Common myeloid progenitor, CD34-positive (primary cell): Measurements from ENCODE around the gene SEZ6.

Source experiments
- CTCF ChIA-PET: fragments of 350-600 bp; sonication (Branson Sonifier 250); formaldehyde crosslinking; loops from one replicate; lab custom pipeline; 2021; ENCODE audit warnings: antibody characterized with exemption; lab: Charles Lee
- POLR2A ChIA-PET: fragments of 350-600 bp; sonication (Branson Sonifier 250); formaldehyde crosslinking; loops from one replicate; lab custom pipeline; 2021; ENCODE audit warnings: antibody characterized with exemption; lab: Charles Lee
- DNase-seq, 3 donors: peaks; one replicate each; pipeline versions ENCODE4 v3.0.0 to v3.0.0-alpha.2; 2013
- H3K27ac ChIP-seq, 2 experiments: 1 replicate in 1 of 2; 2 replicates in 1 of 2; pipeline ENCODE4 v1.7.0; 2013; ENCODE audit warnings: inconsistent platforms in 2 of 2, low read length in 2 of 2, mild to moderate bottlenecking in 2 of 2, low read depth in 1 of 2, moderate library complexity in 1 of 2; ENCODE audit not compliant: severe bottlenecking in 2 of 2, insufficient read depth in 1 of 2, poor library complexity in 1 of 2
- H3K27me3 ChIP-seq, 5 experiments: replicated peaks in 2 of 5; 1 replicate in 3 of 5; 2 replicates in 2 of 5; pipeline versions ENCODE4 v1.6.1 to v1.7.0; 2013; ENCODE audit warnings: low read length in 4 of 5, mild to moderate bottlenecking in 2 of 5, moderate library complexity in 2 of 5, inconsistent platforms in 1 of 5; ENCODE audit not compliant: insufficient read depth in 5 of 5, control insufficient read depth in 4 of 5
- H3K36me3 ChIP-seq, 4 experiments: 1 replicate in 2 of 4; 2 replicates in 2 of 4; pipeline versions ENCODE4 v1.6.1 to v1.7.0; 2013; ENCODE audit warnings: low read length in 3 of 4, control low read depth in 1 of 4, mild to moderate bottlenecking in 1 of 4; ENCODE audit not compliant: control insufficient read depth in 4 of 4, insufficient read depth in 4 of 4
- H3K4me1 ChIP-seq, 4 experiments: 1 replicate in 3 of 4; 2 replicates in 1 of 4; pipeline versions ENCODE4 v1.6.1 to v1.7.1; 2013; ENCODE audit warnings: low read length in 3 of 4, mild to moderate bottlenecking in 3 of 4, control low read depth in 1 of 4, inconsistent platforms in 1 of 4, moderate library complexity in 1 of 4; ENCODE audit not compliant: control insufficient read depth in 4 of 4, insufficient read depth in 4 of 4; ENCODE audit errors: control extremely low read depth in 1 of 4
- H3K4me3 ChIP-seq, 7 experiments: 1 replicate in 4 of 7; 2 replicates in 3 of 7; pipeline versions ENCODE4 v1.5.1 to v1.7.0; 2013; ENCODE audit warnings: mild to moderate bottlenecking in 7 of 7, low read length in 6 of 7, moderate library complexity in 6 of 7, inconsistent platforms in 2 of 7, low read depth in 2 of 7, control low read depth in 1 of 7; ENCODE audit not compliant: insufficient read depth in 4 of 7, control insufficient read depth in 1 of 7; ENCODE audit errors: extremely low read depth in 1 of 7
- H3K9me3 ChIP-seq, 5 experiments: 1 replicate in 4 of 5; 2 replicates in 1 of 5; pipeline versions ENCODE4 v1.6.1 to v1.7.1; 2013; ENCODE audit warnings: low read length in 4 of 5, mild to moderate bottlenecking in 2 of 5, inconsistent platforms in 1 of 5, low read depth in 1 of 5, moderate library complexity in 1 of 5; ENCODE audit not compliant: control insufficient read depth in 4 of 5, insufficient read depth in 2 of 5; ENCODE audit errors: control extremely low read depth in 1 of 5
- WGBS: methylation state at CpG from one replicate; pipeline ENCODE4 v1.1.5; 2013; ENCODE audit not compliant: insufficient coverage; 5-methylcytosine and 5-hydroxymethylcytosine counted together

The SEZ6 gene

GRCh38 chr17:28912281-28912937 is 93.4 kb downstream of the SEZ6 start:
- ChIA-PET CTCF (interaction anchor here (0.9 to 17.7 kb wide), 9 partner anchors 9 to 158 kb away, joined by 3 to 216 read pairs (median 4); partner anchors contain the start of gene DHRS13), POLR2A (no interaction called here)
- no peaks in the 10 kb centered on the region for H3K4me1 ChIP-seq
- WGBS: 95% methylated on average over 16 of the region's 20 CpGs
- peaks cover 43 to 94% (median 87%) of the 10 kb centered on the region in 4 experiments for H3K36me3 ChIP-seq
- no peaks in the 10 kb centered on the region for H3K9me3 ChIP-seq
- H3K27ac ChIP-seq: no peak overlapping the region
- peak in 2 of 3 donors; percentile 41 to 49 for DNase-seq
- no peaks in the 10 kb centered on the region for H3K27me3 ChIP-seq
- no peak overlapping the region for H3K4me3 ChIP-seq

- no peaks in the 10 kb centered on the region for H3K9me3 ChIP-seq
- WGBS: 97% methylated on average over 13 of the region's 13 CpGs
- H3K4me3 ChIP-seq: no peak overlapping the region
- no peak for DNase-seq
- H3K27ac ChIP-seq: no peak overlapping the region
- H3K4me1 ChIP-seq: no peaks in the 10 kb centered on the region
- CTCF ChIA-PET: interaction anchor here (1.0 to 17.7 kb wide), 10 partner anchors 11 to 186 kb away, joined by 3 to 216 read pairs (median 6); partner anchors contain the start of genes FLOT2 and TLCD1
- no peaks in the 10 kb centered on the region for H3K27me3 ChIP-seq
- POLR2A ChIA-PET: no interaction called here
- peaks cover 44 to 94% (median 86%) of the 10 kb centered on the region in 4 experiments for H3K36me3 ChIP-seq
Measured at GRCh38 chr17:28911411-28912045, 94.3 kb downstream of the SEZ6 start.

GRCh38 chr17:28910534-28910933 is 95.3 kb downstream of the SEZ6 start:
- no peak overlapping the region for H3K4me3 ChIP-seq
- ChIA-PET CTCF (interaction anchor here (1.2 to 17.7 kb wide), 8 partner anchors 12 to 185 kb away, joined by 3 to 216 read pairs (median 7); partner anchors contain the start of genes FLOT2 and TLCD1), POLR2A (no interaction called here)
- no peaks in the 10 kb centered on the region for H3K27me3 ChIP-seq
- no CpG with 5 or more reads among the region's 1 CpG for WGBS
- no peaks in the 10 kb centered on the region for H3K9me3 ChIP-seq
- no peak overlapping the region for H3K27ac ChIP-seq
- H3K4me1 ChIP-seq: no peaks in the 10 kb centered on the region
- peaks cover 42 to 96% (median 89%) of the 10 kb centered on the region in 4 experiments for H3K36me3 ChIP-seq
- no peak for DNase-seq

GRCh38 chr17:28908640-28909167 is 97.1 kb downstream of the SEZ6 start:
- ChIA-PET POLR2A (interaction anchor here (2.8 kb wide), 1 partner anchor 17 kb away, joined by 9 read pairs; no protein-coding TSS in a partner anchor), CTCF (interaction anchor here (1.0 to 17.7 kb wide), 6 partner anchors 14 to 60 kb away, joined by 3 to 216 read pairs (median 8); no protein-coding TSS in a partner anchor)
- Histone ChIP-seq H3K36me3 (peaks cover 42 to 89% (median 76%) of the 10 kb centered on the region in 4 experiments), H3K9me3 (no peaks in the 10 kb centered on the region), H3K4me1 (no peaks in the 10 kb centered on the region), H3K27me3 (no peaks in the 10 kb centered on the region), H3K4me3 (no peak overlapping the region), H3K27ac (peak overlapping the region in 1 of 2 experiments; percentile 18)
- DNase-seq: no peak
- 100% methylated on average over 4 of the region's 6 CpGs for WGBS

- no peak overlapping the region for H3K4me3 ChIP-seq
- H3K9me3 ChIP-seq: no peaks in the 10 kb centered on the region
- peaks cover 39 to 81% (median 68%) of the 10 kb centered on the region in 4 experiments for H3K36me3 ChIP-seq
- DNase-seq: no peak
- no peaks in the 10 kb centered on the region for H3K27me3 ChIP-seq
- CTCF ChIA-PET: interaction anchor here (0.6 to 17.7 kb wide), 11 partner anchors 9 to 209 kb away, joined by 3 to 216 read pairs (median 4); partner anchors contain the start of gene FLOT2
- 100% methylated on average over 1 of the region's 3 CpGs for WGBS
- H3K27ac ChIP-seq: peak overlapping the region in 1 of 2 experiments; percentile 30
- POLR2A ChIA-PET: interaction anchor here (2.8 kb wide), 1 partner anchor 18 kb away, joined by 9 read pairs; no protein-coding TSS in a partner anchor
- H3K4me1 ChIP-seq: peaks cover 0 to 5% (median 4%) of the 10 kb centered on the region in 4 experiments
Measured at GRCh38 chr17:28907709-28908475, 97.9 kb downstream of the SEZ6 start.

- Histone ChIP-seq H3K9me3 (no peaks in the 10 kb centered on the region), H3K4me3 (no peak overlapping the region), H3K36me3 (peaks cover 36 to 71% (median 58%) of the 10 kb centered on the region in 4 experiments), H3K4me1 (peaks cover 0 to 12% (median 8%) of the 10 kb centered on the region in 4 experiments), H3K27me3 (no peaks in the 10 kb centered on the region), H3K27ac (no peak overlapping the region)
- no peak for DNase-seq
- 91% methylated on average over 6 of the region's 7 CpGs for WGBS
- CTCF ChIA-PET: interaction anchor here (0.6 to 17.7 kb wide), 11 partner anchors 8 to 210 kb away, joined by 3 to 216 read pairs (median 4); partner anchors contain the start of gene FLOT2
- POLR2A ChIA-PET: interaction anchor here (2.8 kb wide), 1 partner anchor 19 kb away, joined by 9 read pairs; no protein-coding TSS in a partner anchor
Measured at GRCh38 chr17:28906706-28907438, 99.0 kb downstream of the SEZ6 start.
